HG03460 (cell line): ENCODE measurements around the gene GMEB2.
"Not testable (repeated sequence)": the region's sequence is repeated elsewhere in the genome, so short reads cannot be mapped to it uniquely, and the experiment has no call there.

Experiments
- ATAC-seq: cut with Tn5 transposase; IDR thresholded peaks from one replicate; pipeline ENCODE4 v1.9.1; 2021; ENCODE audit not compliant: unreplicated experiment

Gene GMEB2

GRCh38 chr20:63573647-63574131 lies 53.2 kb downstream of the GMEB2 start:
- ATAC-seq, result no peak

GRCh38 chr20:63572788-63573646 lies 53.9 kb downstream of the GMEB2 start:
- no peak for ATAC-seq

DNA sequence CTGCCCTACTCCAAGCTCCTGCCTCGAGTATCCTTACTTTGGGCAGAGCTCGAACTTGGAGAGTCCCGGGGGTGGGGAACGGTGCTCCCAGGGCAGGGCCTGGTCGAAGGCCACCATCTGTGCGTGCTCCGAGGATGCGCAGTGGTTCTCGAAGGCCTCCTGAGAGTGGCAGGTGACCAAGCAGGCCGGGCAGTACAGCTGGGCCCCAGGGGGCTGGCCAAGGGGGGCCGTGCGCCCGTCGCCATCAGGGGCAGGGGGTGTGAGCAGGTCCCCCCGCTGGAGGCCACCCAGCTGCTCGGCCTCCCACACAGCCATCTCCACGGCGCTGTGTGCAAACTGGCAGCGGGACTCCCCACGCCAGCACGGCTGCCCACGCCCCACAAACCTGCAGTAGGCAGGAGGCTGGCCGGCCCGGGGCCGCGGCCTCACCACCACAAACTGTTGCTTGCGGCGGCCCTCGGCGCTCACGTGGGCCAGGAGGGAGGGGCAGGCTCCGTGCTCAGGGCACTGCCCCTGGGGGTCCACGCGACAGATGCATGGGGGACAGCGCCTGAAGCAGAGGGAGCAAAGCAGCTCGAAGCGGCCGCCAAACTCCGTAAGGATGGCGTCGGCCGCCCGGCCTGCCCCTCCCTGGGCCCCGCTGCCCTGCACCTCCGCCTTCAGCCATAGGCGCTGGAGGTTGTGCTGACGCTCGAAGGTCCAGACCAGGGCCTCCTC lies 54.7 kb downstream of the GMEB2 start:
- ATAC-seq, result no peak

GRCh38 chr20:63571087-63571478 lies 55.8 kb downstream of the GMEB2 start:
- not testable (repeated sequence) for ATAC-seq

DNA sequence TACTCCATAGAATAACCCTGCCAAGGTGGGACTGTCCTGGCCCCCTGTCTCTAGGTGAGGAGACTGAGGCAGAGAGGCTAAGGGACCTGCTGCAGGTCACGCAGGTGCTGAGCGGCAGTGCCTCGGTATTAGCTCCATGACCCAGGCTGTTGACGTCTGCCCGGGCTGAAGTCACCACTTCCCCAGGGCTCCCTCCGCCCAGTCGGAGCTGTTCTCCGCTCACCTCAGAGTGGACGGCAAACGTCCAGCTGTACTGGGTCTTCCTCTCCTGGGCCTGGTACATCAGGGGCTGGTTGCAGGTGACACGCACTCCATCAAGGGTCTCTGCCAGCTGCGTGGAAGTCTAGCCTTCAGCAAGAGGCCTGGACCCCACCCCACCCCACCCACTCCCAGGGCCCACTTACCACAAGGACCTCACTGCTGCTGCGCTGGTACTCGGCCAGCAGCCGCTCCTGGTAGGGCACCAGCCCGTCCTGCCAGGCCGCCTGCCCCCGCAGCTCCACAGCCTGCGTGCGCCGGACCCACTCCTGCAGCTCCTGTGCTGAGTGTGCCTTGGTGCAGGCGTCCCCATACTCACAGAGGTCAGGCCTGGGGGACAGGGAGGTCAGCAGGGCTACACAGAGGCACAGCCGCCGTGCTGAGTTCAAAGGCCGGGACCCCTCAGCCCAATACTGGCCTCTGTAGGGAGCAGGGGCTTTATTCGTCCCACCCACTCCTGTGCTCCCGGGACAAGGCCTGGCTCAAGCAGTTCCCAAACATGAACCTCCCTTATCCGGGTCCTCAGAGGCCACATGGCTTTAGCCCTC lies 56.4 kb downstream of the GMEB2 start:
- no peak for ATAC-seq

GRCh38 chr20:63568986-63569949 lies 57.6 kb downstream of the GMEB2 start:
- ATAC-seq, result no peak

GRCh38 chr20:63568170-63568981 lies 58.5 kb downstream of the GMEB2 start:
- ATAC-seq, result peak; percentile 6

DNA sequence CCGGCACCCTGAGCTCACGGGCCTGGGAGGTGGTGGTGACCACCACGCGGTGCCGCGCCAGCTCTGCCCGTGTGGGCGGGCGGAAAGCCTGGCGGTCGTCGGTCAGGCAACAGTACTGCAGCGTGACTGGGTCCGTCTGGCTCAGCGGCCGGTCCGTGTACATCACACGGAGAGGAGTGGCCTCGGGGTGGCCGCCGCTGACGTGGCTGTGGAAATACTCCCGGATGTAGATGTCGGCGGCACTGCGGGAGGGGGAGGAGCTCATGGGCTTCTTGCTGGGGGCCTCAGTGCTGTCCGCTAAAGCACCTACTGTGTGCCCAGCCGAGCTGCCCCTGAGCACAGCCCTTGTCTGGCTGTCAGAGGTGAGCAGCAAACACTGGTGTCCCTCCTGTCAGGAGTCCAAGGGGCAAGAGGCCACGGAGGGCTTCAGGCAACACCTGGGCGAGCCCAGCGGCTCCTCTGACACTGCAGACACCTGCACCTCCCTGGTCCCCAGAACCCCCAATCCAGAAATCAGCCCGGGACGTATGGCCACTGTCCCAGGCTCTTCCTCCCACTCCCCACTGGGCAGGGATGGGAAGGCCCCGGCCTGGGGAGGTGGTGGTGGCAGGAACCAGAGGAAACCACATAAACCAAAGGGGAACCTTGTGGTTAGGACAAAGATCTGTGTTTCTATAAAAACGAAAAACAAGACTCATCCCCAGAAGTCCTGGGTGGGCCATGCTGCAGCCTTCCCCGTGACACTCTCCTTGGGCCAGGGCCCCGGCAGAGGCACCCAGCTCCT lies 59.3 kb downstream of the GMEB2 start:
- peak; percentile 69 for ATAC-seq

DNA sequence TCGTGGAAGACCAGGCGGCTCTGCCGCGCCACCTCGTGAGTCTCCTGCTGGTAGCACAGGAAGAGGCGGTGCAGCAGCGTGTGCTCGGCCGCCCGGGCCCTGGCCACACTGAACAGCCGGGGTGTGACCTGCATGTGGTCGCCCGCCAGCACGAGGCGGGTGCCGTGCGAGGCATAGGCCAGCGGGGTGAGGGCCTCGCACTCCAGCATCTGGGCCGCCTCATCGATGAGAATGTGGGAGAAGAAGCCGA lies 59.8 kb downstream of the GMEB2 start:
- ATAC-seq, result no peak

DNA sequence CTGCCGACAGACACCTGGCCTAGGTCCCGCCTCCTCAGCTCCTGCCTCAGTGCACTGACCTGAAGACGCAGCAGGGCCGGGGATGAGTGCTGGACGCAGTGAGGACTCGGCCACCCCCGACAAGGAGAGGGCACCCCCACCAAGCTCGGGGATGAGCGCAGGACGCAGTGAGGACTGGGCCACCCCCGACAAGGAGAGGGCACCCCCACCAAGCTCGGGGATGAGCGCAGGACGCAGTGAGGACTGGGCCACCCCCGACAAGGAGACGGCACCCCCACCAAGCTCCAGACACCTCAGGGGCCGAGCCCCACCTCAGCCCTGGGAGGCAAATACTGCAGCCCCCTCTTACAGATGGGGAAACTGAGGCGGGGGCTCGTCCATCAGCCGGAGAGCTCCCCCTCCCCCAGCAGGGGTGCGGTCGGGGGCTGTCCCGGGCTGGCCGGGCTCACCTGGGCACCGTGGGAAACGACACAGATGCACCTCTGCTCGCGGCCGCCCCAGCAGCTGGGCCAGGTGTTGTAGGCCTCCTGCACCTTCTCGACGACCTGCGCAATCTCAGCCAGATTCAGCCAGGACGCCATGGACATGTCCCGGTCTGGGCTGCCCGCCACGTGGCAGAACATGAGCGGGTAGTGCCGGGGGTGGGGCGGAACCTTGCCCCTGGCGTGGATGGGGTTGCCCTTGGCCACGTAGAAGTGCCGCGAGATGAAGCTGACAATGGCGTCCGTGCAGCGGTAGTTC lies 60.3 kb downstream of the GMEB2 start:
- no peak for ATAC-seq

DNA sequence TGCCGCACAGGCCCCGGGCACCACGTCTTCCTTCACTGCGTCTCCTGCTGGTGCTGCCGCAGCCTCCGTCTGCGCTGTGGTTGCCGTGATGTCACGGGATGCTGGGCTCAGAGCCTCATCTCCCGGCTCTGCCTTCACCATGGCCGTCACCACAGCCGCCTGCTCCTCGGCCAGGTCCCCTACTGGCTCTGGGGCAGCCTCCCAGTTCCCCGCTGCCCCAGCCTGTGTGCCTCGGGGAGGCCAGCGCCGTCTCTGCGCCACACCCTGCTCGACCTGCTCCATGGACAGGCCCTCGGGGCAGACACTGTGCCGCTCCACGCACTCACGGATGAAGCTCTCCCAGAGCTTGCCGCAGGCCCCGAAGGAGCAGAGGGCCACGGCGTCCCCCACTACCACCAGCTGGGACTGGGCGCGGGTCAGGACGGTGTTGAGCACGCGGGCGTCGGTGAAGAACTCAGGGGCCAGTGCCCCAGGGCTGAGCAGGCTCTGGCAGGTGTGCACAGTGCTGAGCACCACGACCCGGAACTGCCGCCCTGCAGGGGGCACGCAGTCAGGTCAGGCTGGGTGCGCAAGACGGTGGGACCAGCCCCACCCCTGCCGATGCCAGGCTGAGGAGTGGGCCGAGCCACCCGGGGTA lies 61.1 kb downstream of the GMEB2 start:
- ATAC-seq, result no peak

DNA sequence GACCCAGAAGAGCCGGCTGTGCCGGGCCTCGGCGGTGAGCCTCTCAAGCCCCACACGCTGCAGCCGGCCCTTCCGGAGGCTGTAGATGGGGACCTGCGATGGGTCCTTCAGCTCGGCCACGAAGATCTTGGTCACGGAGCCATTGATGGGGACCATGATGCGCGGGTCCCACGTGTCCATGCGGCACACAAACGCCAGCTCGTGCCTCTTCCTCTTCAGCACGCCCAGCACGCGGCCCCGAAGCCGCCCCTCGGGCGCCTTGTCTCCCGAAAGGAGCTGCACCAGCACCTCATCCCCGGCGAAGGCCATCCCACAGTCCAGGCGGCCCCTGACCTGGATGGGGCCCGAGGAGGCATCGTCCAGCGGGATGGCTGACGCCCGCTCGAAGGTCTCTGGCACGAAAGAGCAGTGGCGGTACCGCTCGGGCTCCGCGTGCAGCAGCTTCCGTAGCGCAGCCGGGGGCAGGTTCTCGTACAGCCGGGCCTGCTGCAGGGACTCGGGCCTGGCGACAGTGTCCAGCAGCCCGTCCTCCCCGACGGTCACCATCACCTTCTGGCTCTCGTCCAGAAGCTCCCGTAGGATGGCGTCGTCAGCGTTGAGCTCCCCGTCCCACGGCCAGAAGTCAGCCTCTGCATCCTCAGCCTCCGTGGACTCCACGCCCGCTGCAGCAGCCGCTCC lies 61.7 kb downstream of the GMEB2 start:
- no peak for ATAC-seq

GRCh38 chr20:63564036-63564810 lies 62.7 kb downstream of the GMEB2 start:
- ATAC-seq, result no peak

GRCh38 chr20:63563225-63563935 lies 63.5 kb downstream of the GMEB2 start:
- ATAC-seq, result no peak

DNA sequence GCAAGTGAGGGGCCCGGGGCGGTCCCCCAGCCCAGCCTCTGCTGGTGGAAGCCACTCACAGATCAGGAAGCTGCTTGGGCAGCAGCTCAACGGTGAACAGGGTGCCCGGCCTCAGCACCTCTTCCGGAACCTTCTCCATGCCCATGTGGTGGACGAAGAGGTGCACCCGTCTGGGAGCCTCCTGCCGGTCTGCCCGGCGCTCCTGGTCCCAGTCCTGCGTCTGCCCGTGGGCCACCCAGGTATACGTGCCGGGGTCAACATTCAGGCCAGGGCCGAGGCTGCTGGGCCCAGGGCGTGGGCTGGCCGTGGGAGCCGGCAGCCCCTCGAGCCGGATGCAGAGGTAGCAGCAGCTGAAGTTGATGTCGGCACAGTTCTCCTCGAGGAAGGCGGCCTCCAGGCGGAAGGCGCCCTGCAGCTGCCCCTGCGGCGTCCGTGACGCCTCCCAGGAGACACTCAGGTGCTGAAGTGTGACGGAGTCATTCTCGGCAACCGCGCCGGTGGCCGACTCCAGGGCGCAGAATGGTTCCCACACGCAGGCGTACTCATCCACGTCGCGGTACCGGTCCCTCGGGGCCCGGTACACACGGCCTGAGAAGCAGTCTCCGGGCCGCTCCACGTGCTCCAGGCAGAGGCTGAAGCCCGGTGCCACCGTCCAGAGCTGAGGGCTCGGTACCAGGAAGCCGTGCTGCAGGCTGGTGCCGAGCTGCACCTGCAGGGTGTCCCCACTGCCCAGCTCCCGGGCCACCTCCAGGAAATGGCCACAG lies 64.3 kb downstream of the GMEB2 start:
- ATAC-seq, result no peak
